Keratinocyte (primary cell): ENCODE data around the gene SLIT3. TPM values are rescaled to one million over a fixed set of nuclear protein-coding genes. Genes with fewer than 3 reads are reported as not detected.
A peak's percentile ranks its signal among the peaks of the same experiment; 100 is the strongest.

Experiments used
- DNase-seq: peaks from one replicate; pipeline ENCODE4 v3.0.0-alpha.2; 2011; ENCODE audit warnings: low read depth, missing footprints, low spot score
- FAIRE-seq: peaks from 2 replicates; lab custom pipeline; 2011; peaks lifted over from hg19 to GRCh38; lab: Jason Lieb, UNC
- H2AFZ ChIP-seq: 2 replicates; pipeline ENCODE4 v1.6.0; 2012; ENCODE audit warnings: low read length, control low read depth, inconsistent platforms; ENCODE audit not compliant: control insufficient read depth
- H3K27ac ChIP-seq: 2 replicates; pipeline ENCODE4 v1.5.1; 2011; ENCODE audit warnings: low read length; ENCODE audit not compliant: control insufficient read depth, insufficient read depth
- H3K27me3 ChIP-seq: 3 replicates; pipeline ENCODE4 v1.6.0; 2011; ENCODE audit warnings: low read length; ENCODE audit not compliant: control insufficient read depth, insufficient read depth; ENCODE audit errors: extremely low read depth
- H3K36me3 ChIP-seq, 2 experiments: 2 replicates in 1 of 2; 3 replicates in 1 of 2; pipeline ENCODE4 v1.5.1; 2011; ENCODE audit warnings: low read length in 2 of 2, mild to moderate bottlenecking in 1 of 2; ENCODE audit not compliant: control insufficient read depth in 2 of 2, insufficient read depth in 2 of 2; ENCODE audit errors: extremely low read depth in 1 of 2
- H3K4me1 ChIP-seq: 3 replicates; pipeline ENCODE4 v1.5.1; 2011; ENCODE audit warnings: low read length; ENCODE audit not compliant: control insufficient read depth, insufficient read depth; ENCODE audit errors: extremely low read depth
- H3K4me2 ChIP-seq: 3 replicates; pipeline ENCODE4 v1.6.0; 2011; ENCODE audit warnings: low read depth, low read length; ENCODE audit not compliant: control insufficient read depth, insufficient read depth; ENCODE audit errors: extremely low read depth
- H3K4me3 ChIP-seq, 3 experiments: fragments of 200-600 bp in 1 of 3; sonication (generic) in 1 of 3; 2 replicates in 2 of 3; 3 replicates in 1 of 3; pipeline ENCODE4 v1.5.1; 2011 to 2016; ENCODE audit warnings: low read length in 3 of 3, mild to moderate bottlenecking in 3 of 3, control low read depth in 2 of 3, inconsistent platforms in 1 of 3, low read depth in 1 of 3, mixed read lengths in 1 of 3, mixed run types in 1 of 3, moderate library complexity in 1 of 3; ENCODE audit not compliant: control insufficient read depth in 2 of 3, insufficient read depth in 2 of 3; ENCODE audit errors: extremely low read depth in 1 of 3
- H3K79me2 ChIP-seq: 2 replicates; pipeline ENCODE4 v1.6.0; 2012; ENCODE audit warnings: low read length; ENCODE audit not compliant: control insufficient read depth, insufficient read depth
- H3K9ac ChIP-seq: 3 replicates; pipeline ENCODE4 v1.6.0; 2011; ENCODE audit warnings: low read length; ENCODE audit not compliant: control insufficient read depth, insufficient read depth; ENCODE audit errors: extremely low read depth
- H3K9me1 ChIP-seq: 3 replicates; pipeline ENCODE4 v1.6.0; 2011; ENCODE audit warnings: low read length; ENCODE audit not compliant: control insufficient read depth, insufficient read depth; ENCODE audit errors: extremely low read depth
- H3K9me3 ChIP-seq: 2 replicates; pipeline ENCODE4 v1.5.1; 2012; ENCODE audit warnings: low read depth, low read length; ENCODE audit not compliant: control insufficient read depth
- H4K20me1 ChIP-seq: 3 replicates; pipeline ENCODE4 v1.6.0; 2011; ENCODE audit warnings: low read length; ENCODE audit not compliant: control insufficient read depth, insufficient read depth; ENCODE audit errors: extremely low read depth
- EZH2 ChIP-seq: IDR thresholded peaks from one replicate; pipeline ENCODE4 v1.6.1; 2012; ENCODE audit warnings: inconsistent platforms, mild to moderate bottlenecking, low read length, moderate library complexity
- dilution Hi-C: fragments of 300-500 bp; cut with MboI; formaldehyde crosslinking; loops from one replicate; pipeline ENCODE4 v1.7.0; 2020; ENCODE audit warnings: low sequenced_read_pairs; ENCODE audit not compliant: extremely low pct_ligation_motif_present
- polyA plus RNA-seq, 5 experiments: library from polyadenylated mRNA; depleted of rRNA in 3 of 5; stranded (reverse) in 3 of 5; stranded (forward) in 1 of 5; unstranded in 1 of 5; fragments of >200 nt; gene quantifications; 1 replicate in 1 of 5; 2 replicates in 3 of 5; 3 replicates in 1 of 5; pipeline versions ENCODE4 v1.2.1 to v1.2.3, GENCODE V29; 2011 to 2012; ENCODE audit warnings: missing spikeins in 2 of 5, low read depth in 1 of 5, low replicate concordance in 1 of 5
- TF ChIP-seq, protein P1 (sequence below), 3 experiments: IDR thresholded peaks in 1 of 3; conservative IDR thresholded peaks in 1 of 3; optimal IDR thresholded peaks in 1 of 3; 2 replicates in 2 of 3; 3 replicates in 1 of 3; pipeline versions ENCODE3 to v1.5.1; 2011; ENCODE audit warnings: low read length in 3 of 3, mild to moderate bottlenecking in 3 of 3, moderate library complexity in 2 of 3, control low read depth in 1 of 3, inconsistent platforms in 1 of 3; ENCODE audit not compliant: insufficient read depth in 2 of 3; ENCODE audit errors: extremely low read depth in 1 of 3

Gene SLIT3
- polyA plus RNA-seq, 1 donor (not counting 4 experiments of a cell fraction or from before 2014, with no cell fraction given), result 2.4 TPM

DNA sequence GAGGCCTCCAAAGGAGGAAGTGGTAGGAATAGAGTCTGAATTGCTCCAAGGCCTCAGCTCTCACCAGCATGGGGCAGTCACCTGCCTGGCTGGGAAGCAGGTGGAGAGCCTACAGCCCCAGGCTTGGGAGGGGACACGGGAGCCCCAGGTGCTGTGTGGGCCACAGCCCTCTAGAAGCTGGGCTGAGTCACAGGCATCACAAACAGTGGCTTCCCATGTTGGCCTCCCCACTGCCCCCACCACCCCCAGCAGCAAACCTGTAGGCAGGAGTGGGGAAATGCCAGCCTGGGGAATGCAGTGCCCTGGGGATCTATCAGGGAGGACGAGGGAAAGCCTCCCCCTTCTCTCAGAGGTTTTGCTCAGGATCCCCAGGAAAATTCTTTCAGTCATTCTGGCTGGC is 309.6 kb downstream of the SLIT3 start:
- Histone ChIP-seq H3K9ac (no peak overlapping the region), H3K4me2 (no peak overlapping the region), H3K4me1 (no peaks in the 10 kb centered on the region), H3K27ac (no peak overlapping the region), H3K27me3 (peaks cover 2% of the 10 kb centered on the region), H3K9me3 (no peaks in the 10 kb centered on the region), H4K20me1 (no peaks in the 10 kb centered on the region), H3K36me3 (no peaks in the 10 kb centered on the region), H3K4me3 (no peak overlapping the region), H3K9me1 (no peaks in the 10 kb centered on the region), H3K79me2 (no peaks in the 10 kb centered on the region), H2AFZ (no peak overlapping the region)
- TF ChIP-seq EZH2, result no peak
- TF ChIP-seq, protein P1, sequence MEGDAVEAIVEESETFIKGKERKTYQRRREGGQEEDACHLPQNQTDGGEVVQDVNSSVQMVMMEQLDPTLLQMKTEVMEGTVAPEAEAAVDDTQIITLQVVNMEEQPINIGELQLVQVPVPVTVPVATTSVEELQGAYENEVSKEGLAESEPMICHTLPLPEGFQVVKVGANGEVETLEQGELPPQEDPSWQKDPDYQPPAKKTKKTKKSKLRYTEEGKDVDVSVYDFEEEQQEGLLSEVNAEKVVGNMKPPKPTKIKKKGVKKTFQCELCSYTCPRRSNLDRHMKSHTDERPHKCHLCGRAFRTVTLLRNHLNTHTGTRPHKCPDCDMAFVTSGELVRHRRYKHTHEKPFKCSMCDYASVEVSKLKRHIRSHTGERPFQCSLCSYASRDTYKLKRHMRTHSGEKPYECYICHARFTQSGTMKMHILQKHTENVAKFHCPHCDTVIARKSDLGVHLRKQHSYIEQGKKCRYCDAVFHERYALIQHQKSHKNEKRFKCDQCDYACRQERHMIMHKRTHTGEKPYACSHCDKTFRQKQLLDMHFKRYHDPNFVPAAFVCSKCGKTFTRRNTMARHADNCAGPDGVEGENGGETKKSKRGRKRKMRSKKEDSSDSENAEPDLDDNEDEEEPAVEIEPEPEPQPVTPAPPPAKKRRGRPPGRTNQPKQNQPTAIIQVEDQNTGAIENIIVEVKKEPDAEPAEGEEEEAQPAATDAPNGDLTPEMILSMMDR (optimal IDR thresholded peaks at IDR 0.05 in 1 of 3, IDR thresholded peaks at IDR 0.05 in 1 of 3, conservative IDR thresholded peaks at IDR 0.05 in 1 of 3; ENCODE audit: extremely low read depth in 1 of 3, insufficient read depth in 2 of 3, low read length in 3 of 3), result peak in 1 of 3 experiments; percentile 6
- dilution Hi-C loops, result no loop called here
- no peak for DNase-seq
- FAIRE-seq, result no peak

DNA sequence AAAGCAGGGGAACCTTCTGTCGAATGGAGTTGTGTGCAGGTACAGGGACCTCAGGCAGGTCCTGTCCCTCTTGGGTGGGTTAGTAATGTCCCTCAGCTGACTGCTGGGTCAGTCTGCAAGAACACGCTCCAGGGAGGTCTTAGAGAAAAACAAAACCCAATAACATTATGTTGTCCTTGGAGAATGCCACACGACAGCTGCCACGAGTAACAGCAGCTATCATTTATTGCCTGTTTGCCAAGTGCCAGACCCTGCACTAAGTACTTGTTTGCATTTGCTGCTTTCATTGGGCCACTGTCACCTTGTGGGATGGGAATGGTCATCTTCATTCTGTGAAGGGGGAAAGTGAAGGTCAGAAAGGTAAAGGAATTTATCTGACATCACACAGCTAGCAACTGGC is 310.3 kb downstream of the SLIT3 start:
- H3K9ac ChIP-seq, result no peak overlapping the region
- dilution Hi-C loops, result no loop called here
- no peaks in the 10 kb centered on the region for H3K9me1 ChIP-seq
- no peaks in the 10 kb centered on the region for H3K9me3 ChIP-seq
- FAIRE-seq, result no peak
- H3K36me3 ChIP-seq, result no peaks in the 10 kb centered on the region
- no peak overlapping the region for H3K4me3 ChIP-seq
- no peak for DNase-seq
- H3K4me2 ChIP-seq, result no peak overlapping the region
- no peaks in the 10 kb centered on the region for H3K4me1 ChIP-seq
- H3K27me3 ChIP-seq, result peaks cover 2% of the 10 kb centered on the region
- H3K27ac ChIP-seq, result no peak overlapping the region
- H4K20me1 ChIP-seq, result no peaks in the 10 kb centered on the region
- TF ChIP-seq EZH2, result no peak
- TF ChIP-seq, protein P1 (optimal IDR thresholded peaks at IDR 0.05 in 1 of 3, IDR thresholded peaks at IDR 0.05 in 1 of 3, conservative IDR thresholded peaks at IDR 0.05 in 1 of 3; ENCODE audit: extremely low read depth in 1 of 3, insufficient read depth in 2 of 3, low read length in 3 of 3), result no peak
- no peaks in the 10 kb centered on the region for H3K79me2 ChIP-seq
- H2AFZ ChIP-seq, result no peak overlapping the region
